Fibroblast of mammary gland (primary cell): ENCODE data around the gene CERCAM.

Experiments used
- DNase-seq: peaks from one replicate; pipeline ENCODE4 v3.0.0-alpha.2; 2010; ENCODE audit warnings: low read depth
- H3K4me3 ChIP-seq: 2 replicates; pipeline ENCODE4 v1.5.1; 2011; ENCODE audit warnings: low read depth, mild to moderate bottlenecking, low read length, moderate library complexity; ENCODE audit not compliant: control insufficient read depth
- TF ChIP-seq, protein P1 (sequence below): conservative IDR thresholded peaks from 2 replicates; pipeline ENCODE4 v1.5.1; 2011; ENCODE audit warnings: low read depth, low read length, inconsistent platforms; ENCODE audit not compliant: control insufficient read depth, insufficient read depth

CERCAM gene, protein sequence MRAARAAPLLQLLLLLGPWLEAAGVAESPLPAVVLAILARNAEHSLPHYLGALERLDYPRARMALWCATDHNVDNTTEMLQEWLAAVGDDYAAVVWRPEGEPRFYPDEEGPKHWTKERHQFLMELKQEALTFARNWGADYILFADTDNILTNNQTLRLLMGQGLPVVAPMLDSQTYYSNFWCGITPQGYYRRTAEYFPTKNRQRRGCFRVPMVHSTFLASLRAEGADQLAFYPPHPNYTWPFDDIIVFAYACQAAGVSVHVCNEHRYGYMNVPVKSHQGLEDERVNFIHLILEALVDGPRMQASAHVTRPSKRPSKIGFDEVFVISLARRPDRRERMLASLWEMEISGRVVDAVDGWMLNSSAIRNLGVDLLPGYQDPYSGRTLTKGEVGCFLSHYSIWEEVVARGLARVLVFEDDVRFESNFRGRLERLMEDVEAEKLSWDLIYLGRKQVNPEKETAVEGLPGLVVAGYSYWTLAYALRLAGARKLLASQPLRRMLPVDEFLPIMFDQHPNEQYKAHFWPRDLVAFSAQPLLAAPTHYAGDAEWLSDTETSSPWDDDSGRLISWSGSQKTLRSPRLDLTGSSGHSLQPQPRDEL

DNA sequence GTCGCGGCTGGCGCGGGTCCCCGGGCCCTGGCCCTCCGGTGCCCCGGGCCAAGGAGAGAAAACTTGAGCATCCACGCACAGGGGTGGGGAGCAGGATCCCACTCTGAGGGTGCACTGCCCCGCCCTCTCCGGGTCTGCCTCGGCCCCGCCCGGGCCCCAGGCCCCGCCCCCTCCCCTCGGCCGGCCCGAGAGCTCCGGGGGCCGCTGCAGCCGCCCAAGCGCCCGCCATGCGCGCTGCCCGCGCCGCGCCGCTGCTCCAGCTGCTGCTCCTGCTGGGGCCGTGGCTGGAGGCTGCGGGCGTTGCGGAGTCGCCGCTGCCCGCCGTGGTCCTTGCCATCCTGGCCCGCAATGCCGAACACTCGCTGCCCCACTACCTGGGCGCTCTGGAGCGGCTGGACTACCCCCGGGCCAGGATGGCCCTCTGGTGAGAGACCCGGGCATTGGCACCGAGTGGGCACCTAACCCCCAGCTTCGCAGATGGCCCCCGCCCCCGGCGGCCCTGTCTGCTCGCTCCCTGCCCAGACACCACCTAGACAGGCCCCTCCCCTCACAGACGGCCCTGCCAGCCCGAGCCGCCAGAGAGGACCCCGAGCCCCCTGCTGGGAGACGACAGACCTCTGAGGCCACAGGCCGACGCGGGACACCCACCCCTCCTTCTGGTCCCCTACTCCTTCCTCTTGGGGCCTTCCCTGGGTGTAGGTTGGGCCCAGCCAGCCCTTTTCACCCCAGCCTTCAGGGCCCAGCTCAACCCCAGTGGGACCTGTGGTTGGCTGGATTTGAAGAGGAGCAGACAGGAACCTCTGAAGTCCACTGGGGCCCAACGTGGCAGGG, at the start of gene CERCAM:
CERCAM (plus strand) TSS at position 207 of the 831 bp plus-strand sequence; CDS start at position 228, 21 bp downstream.
- H3K4me3 ChIP-seq: peak within 1 kb of the TSS; percentile 83
- TF ChIP-seq, protein P1, sequence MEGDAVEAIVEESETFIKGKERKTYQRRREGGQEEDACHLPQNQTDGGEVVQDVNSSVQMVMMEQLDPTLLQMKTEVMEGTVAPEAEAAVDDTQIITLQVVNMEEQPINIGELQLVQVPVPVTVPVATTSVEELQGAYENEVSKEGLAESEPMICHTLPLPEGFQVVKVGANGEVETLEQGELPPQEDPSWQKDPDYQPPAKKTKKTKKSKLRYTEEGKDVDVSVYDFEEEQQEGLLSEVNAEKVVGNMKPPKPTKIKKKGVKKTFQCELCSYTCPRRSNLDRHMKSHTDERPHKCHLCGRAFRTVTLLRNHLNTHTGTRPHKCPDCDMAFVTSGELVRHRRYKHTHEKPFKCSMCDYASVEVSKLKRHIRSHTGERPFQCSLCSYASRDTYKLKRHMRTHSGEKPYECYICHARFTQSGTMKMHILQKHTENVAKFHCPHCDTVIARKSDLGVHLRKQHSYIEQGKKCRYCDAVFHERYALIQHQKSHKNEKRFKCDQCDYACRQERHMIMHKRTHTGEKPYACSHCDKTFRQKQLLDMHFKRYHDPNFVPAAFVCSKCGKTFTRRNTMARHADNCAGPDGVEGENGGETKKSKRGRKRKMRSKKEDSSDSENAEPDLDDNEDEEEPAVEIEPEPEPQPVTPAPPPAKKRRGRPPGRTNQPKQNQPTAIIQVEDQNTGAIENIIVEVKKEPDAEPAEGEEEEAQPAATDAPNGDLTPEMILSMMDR: no peak
- DNase-seq: peak; percentile 30

DNA sequence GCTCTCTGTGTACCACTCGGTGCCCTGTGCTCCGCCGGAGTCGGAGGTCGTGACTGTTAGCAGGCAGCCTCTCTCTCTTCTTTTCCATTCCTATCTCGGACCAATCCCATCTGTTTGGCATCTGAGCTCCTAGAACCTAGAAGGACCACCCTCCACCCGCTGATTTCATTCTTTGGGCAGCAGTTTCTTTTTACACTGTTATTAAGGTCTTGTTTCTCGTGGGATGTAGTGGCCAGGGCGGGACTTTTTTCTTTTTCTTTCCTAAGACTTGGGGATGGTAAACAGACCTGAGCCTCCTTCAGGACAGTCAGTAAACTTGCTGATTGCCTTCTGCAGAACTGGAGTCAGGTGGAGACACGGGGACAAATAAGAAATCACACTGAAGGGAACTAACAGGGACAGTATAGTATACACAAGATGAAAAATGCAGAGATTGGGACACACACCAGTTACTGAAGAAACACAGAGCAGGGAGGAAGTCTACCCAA, 49.0 kb upstream of the CERCAM start:
- DNase-seq: no peak
- peak overlapping the region; percentile 99 for H3K4me3 ChIP-seq
- TF ChIP-seq, protein P1: no peak

DNA sequence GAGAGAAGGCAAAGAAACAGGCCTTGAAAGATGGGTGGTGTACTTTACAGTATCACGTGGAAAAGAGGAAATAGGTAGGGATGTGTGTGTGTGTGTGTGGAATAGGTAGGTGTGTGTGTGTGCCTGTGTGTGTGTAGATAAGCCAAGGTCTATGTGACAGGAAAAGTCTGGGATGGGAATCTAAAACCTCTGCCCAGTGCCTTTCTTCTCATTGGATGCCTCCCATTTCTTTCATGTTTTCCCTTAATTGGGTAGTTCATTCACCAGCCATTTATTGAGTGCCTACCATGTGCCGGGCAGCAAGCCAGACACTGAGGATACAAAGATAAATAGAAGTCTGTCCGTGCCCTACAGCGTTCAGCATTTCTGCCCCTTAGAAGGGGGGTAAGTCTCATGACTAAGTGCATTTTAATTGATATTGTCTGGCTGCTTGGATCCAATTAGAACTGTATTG, 48.4 kb upstream of the CERCAM start:
- H3K4me3 ChIP-seq: peak overlapping the region; percentile 99
- peak; percentile 34 for DNase-seq
- TF ChIP-seq, protein P1: no peak

DNA sequence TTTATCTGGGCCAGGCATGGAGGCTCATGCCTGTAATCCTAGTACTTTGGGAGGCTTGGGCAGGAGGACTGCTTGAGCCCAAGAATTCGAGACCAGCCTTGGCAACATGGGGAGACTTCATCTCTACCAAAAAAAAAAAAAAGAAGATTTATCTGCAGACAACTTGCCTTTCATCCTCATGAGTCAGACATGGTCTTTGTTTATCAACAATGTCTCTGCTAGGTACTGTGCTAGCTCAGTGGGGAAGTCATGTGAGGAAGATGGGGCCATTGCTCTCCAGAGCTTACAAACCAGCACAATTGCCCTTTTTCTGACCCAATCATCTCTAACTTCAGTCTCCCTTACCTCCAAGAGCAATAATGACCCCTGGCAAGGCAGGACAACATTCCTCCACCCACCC, 47.9 kb upstream of the CERCAM start:
- TF ChIP-seq, protein P1: no peak
- DNase-seq: peak; percentile 57
- no peak overlapping the region for H3K4me3 ChIP-seq

DNA sequence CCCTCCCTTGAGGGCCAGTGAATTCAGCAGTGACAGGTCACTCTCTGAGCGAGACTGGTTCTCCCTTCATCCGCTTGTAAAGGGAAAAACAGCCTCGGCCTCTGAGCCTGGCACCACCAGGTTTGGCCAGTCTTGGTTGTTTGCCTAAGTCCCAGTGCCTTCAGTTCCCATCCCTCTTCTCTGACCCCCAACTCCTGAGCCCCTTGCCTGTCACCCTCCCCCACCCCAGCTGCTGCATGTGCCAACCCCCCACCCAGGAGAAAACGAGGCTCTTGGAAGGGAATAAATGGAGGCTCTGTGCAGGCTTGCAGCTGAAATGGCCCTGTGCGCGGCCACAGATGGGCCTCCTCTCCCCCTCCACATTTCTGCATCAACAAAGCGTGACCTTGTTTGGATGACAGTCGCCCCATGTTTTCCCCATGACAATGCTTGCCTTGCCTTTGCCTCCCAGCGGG, 46.4 kb upstream of the CERCAM start:
- TF ChIP-seq, protein P1: no peak
- no peak for DNase-seq
- no peak overlapping the region for H3K4me3 ChIP-seq

DNA sequence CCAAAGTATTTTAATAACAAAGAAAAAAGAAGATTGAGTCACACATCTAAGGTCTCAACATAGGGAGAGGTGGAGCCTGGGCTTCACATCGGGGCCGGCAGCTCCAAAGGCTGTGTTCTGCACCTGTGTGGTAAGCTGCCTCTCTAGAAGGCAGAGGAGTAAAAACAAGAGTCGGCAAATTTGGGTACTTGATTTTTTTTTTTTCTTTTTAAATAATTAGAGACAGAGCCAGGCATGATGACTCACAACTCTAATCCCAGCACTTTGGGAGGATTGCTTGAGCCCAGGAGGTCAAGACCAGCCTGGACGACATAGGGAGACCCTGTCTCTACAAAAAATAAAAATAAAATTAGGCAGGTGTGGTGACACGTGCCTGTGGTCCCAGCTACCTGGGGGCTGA, 44.8 kb upstream of the CERCAM start:
- peak; percentile 30 for DNase-seq
- TF ChIP-seq, protein P1: no peak

More for the DNA sequence above, 44.8 kb upstream of the CERCAM start:
- no peak overlapping the region for H3K4me3 ChIP-seq
